Panc1 (cell line): ENCODE measurements around the gene KIF1A.

Source experiments
- POLR2AphosphoS5 ChIP-seq: IDR thresholded peaks from 2 replicates; pipeline ENCODE4 v1.6.1; 2012; ENCODE audit warnings: mild to moderate bottlenecking, low read depth, low read length, moderate library complexity
- SIN3A ChIP-seq: IDR thresholded peaks from 2 replicates; pipeline ENCODE4 v1.6.1; 2012; ENCODE audit warnings: low read depth, mild to moderate bottlenecking, low read length, moderate library complexity, borderline replicate concordance; ENCODE audit not compliant: insufficient read depth
- TCF7L2 ChIP-seq: IDR thresholded peaks from 2 replicates; pipeline ENCODE4 v1.6.1; 2011; ENCODE audit warnings: mild to moderate bottlenecking, low read depth, low read length, inconsistent platforms
- TF ChIP-seq, protein P1 (sequence below): fragments of 450-650 bp; IDR thresholded peaks from 2 replicates; pipeline ENCODE4 v1.5.1; 2017; ENCODE audit warnings: mild to moderate bottlenecking
- TF ChIP-seq, protein P2 (sequence below), 2 experiments: IDR thresholded peaks; 2 replicates each; pipeline ENCODE4 v1.6.1; 2011 to 2012; ENCODE audit warnings: low read depth in 2 of 2, control low read depth in 1 of 2, low read length in 1 of 2, mild to moderate bottlenecking in 1 of 2, moderate library complexity in 1 of 2; ENCODE audit not compliant: insufficient read depth in 1 of 2

DNA sequence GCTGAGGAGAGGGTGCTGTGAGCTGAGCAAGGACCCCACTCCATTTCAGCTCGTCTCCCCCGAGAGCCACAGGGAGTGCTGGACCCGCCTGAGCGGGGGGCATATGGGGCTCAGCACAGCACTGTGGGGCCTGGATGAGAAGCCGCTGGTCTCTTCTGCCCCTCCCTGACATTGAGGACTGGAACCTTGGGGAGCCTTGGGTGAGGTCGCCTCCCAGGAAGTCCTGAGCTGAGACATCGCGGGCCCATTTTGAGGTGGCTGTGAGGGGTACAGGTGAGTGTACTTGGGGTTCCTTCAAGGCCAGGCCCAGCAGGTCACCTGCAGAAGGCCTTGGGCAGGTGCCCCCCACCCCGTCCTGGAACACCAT is 131.5 kb downstream of the KIF1A start:
- TF ChIP-seq, protein P1, sequence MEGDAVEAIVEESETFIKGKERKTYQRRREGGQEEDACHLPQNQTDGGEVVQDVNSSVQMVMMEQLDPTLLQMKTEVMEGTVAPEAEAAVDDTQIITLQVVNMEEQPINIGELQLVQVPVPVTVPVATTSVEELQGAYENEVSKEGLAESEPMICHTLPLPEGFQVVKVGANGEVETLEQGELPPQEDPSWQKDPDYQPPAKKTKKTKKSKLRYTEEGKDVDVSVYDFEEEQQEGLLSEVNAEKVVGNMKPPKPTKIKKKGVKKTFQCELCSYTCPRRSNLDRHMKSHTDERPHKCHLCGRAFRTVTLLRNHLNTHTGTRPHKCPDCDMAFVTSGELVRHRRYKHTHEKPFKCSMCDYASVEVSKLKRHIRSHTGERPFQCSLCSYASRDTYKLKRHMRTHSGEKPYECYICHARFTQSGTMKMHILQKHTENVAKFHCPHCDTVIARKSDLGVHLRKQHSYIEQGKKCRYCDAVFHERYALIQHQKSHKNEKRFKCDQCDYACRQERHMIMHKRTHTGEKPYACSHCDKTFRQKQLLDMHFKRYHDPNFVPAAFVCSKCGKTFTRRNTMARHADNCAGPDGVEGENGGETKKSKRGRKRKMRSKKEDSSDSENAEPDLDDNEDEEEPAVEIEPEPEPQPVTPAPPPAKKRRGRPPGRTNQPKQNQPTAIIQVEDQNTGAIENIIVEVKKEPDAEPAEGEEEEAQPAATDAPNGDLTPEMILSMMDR = no peak
- TF ChIP-seq, protein P2, sequence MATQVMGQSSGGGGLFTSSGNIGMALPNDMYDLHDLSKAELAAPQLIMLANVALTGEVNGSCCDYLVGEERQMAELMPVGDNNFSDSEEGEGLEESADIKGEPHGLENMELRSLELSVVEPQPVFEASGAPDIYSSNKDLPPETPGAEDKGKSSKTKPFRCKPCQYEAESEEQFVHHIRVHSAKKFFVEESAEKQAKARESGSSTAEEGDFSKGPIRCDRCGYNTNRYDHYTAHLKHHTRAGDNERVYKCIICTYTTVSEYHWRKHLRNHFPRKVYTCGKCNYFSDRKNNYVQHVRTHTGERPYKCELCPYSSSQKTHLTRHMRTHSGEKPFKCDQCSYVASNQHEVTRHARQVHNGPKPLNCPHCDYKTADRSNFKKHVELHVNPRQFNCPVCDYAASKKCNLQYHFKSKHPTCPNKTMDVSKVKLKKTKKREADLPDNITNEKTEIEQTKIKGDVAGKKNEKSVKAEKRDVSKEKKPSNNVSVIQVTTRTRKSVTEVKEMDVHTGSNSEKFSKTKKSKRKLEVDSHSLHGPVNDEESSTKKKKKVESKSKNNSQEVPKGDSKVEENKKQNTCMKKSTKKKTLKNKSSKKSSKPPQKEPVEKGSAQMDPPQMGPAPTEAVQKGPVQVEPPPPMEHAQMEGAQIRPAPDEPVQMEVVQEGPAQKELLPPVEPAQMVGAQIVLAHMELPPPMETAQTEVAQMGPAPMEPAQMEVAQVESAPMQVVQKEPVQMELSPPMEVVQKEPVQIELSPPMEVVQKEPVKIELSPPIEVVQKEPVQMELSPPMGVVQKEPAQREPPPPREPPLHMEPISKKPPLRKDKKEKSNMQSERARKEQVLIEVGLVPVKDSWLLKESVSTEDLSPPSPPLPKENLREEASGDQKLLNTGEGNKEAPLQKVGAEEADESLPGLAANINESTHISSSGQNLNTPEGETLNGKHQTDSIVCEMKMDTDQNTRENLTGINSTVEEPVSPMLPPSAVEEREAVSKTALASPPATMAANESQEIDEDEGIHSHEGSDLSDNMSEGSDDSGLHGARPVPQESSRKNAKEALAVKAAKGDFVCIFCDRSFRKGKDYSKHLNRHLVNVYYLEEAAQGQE (IDR thresholded peaks at IDR 0.05; ENCODE audit: insufficient read depth in 1 of 2, low read depth in 2 of 2, low read length in 1 of 2) = no peak
- TF ChIP-seq POLR2AphosphoS5 (no peak), SIN3A (no peak), TCF7L2 (no peak)
